WTC11 (cell line): ENCODE results near the gene KBTBD13. TPM values are rescaled to one million over a fixed set of nuclear protein-coding genes. Genes with fewer than 3 reads are reported as not detected.

Source experiments
- ATAC-seq: fragments of 200-7000 bp; cut with Tn5 transposase; 2 replicates; pipeline ENCODE4 v1.10.0; 2021; ENCODE audit warnings: mild to moderate bottlenecking, moderate library complexity
- CTCF ChIA-PET: fragments of 300-600 bp; sonication (Branson Sonifier 250); formaldehyde crosslinking; loops from one replicate; lab custom pipeline; 2021; ENCODE audit warnings: antibody characterized with exemption; lab: Charles Lee
- POLR2A ChIA-PET: fragments of 350-600 bp; sonication (Branson Sonifier 250); formaldehyde crosslinking; loops from one replicate; lab custom pipeline; 2021; ENCODE audit warnings: antibody characterized with exemption; lab: Charles Lee
- DNase-seq: peaks from one replicate; pipeline ENCODE4 v3.0.0; 2021; ENCODE audit warnings: low spot score
- H3K27ac Mint-ChIP-seq: 2 replicates; pipeline ENCODE4 v1.8.0; 2021; ENCODE audit warnings: mixed read lengths
- H3K27me3 Mint-ChIP-seq: 2 replicates; pipeline ENCODE4 v1.8.0; 2021; ENCODE audit warnings: low read depth, mild to moderate bottlenecking, moderate library complexity, mixed read lengths
- H3K36me3 Mint-ChIP-seq: 2 replicates; pipeline ENCODE4 v1.8.0; 2021; ENCODE audit warnings: mixed read lengths
- H3K4me1 Mint-ChIP-seq: 2 replicates; pipeline ENCODE4 v1.8.0; 2022; ENCODE audit warnings: mixed read lengths
- H3K4me3 Mint-ChIP-seq: 2 replicates; pipeline ENCODE4 v1.8.0; 2021; ENCODE audit warnings: mild to moderate bottlenecking, moderate library complexity, mixed read lengths
- H3K9me3 Mint-ChIP-seq: 2 replicates; pipeline ENCODE4 v1.8.0; 2021; ENCODE audit warnings: mixed read lengths
- CREM ChIP-seq: sonication (generic); formaldehyde crosslinking; IDR thresholded peaks from 2 replicates; pipeline ENCODE4 v1.8.1; 2022; ENCODE audit warnings: mild to moderate bottlenecking, missing genetic modification reagents, moderate library complexity
- ESRRA ChIP-seq: sonication (generic); formaldehyde crosslinking; IDR thresholded peaks from 2 replicates; pipeline ENCODE4 v1.8.1; 2022; ENCODE audit warnings: mild to moderate bottlenecking, missing genetic modification reagents, borderline replicate concordance
- ETV6 ChIP-seq: sonication (generic); formaldehyde crosslinking; IDR thresholded peaks from 2 replicates; pipeline ENCODE4 v1.8.1; 2022; ENCODE audit warnings: mild to moderate bottlenecking, missing genetic modification reagents
- GABPB1 ChIP-seq: sonication (generic); formaldehyde crosslinking; IDR thresholded peaks from 2 replicates; pipeline ENCODE4 v1.8.1; 2023; ENCODE audit warnings: mild to moderate bottlenecking, missing genetic modification reagents
- GTF2I ChIP-seq: fragments of 250-450 bp; sonication (Bioruptor Pico); conservative IDR thresholded peaks from 2 replicates; pipeline ENCODE4 v1.4.0; 2021; ENCODE audit warnings: mild to moderate bottlenecking
- JUN ChIP-seq: sonication (generic); formaldehyde crosslinking; IDR thresholded peaks from 2 replicates; pipeline ENCODE4 v1.8.0; 2023; ENCODE audit warnings: mild to moderate bottlenecking, missing genetic modification reagents
- NFE2L1 ChIP-seq: sonication (generic); formaldehyde crosslinking; IDR thresholded peaks from 2 replicates; pipeline ENCODE4 v1.8.1; 2023; ENCODE audit warnings: missing genetic modification reagents
- TEAD1 ChIP-seq: sonication (generic); formaldehyde crosslinking; IDR thresholded peaks from 2 replicates; pipeline ENCODE4 v1.8.0; 2022; ENCODE audit warnings: mild to moderate bottlenecking, missing genetic modification reagents
- ZNF121 ChIP-seq: sonication (generic); formaldehyde crosslinking; IDR thresholded peaks from 2 replicates; pipeline ENCODE4 v1.8.0; 2023; ENCODE audit warnings: missing genetic modification reagents
- ZNF232 ChIP-seq: sonication (generic); formaldehyde crosslinking; IDR thresholded peaks from 2 replicates; pipeline ENCODE4 v1.8.0; 2022; ENCODE audit warnings: mild to moderate bottlenecking, missing genetic modification reagents
- ZNF263 ChIP-seq: sonication (generic); formaldehyde crosslinking; IDR thresholded peaks from 2 replicates; pipeline ENCODE4 v1.8.1; 2022; ENCODE audit warnings: low read depth, mild to moderate bottlenecking, moderate library complexity, missing genetic modification reagents
- total RNA-seq: library from RNA; stranded (reverse); gene quantifications from 3 replicates; pipeline ENCODE4 v1.2.3, GENCODE V29; 2021
- TF ChIP-seq, protein P1 (sequence below): sonication (generic); formaldehyde crosslinking; IDR thresholded peaks from 2 replicates; pipeline ENCODE4 v1.8.0; 2022; ENCODE audit warnings: missing genetic modification reagents
- TF ChIP-seq, protein P2 (sequence below): sonication (generic); formaldehyde crosslinking; IDR thresholded peaks from 2 replicates; pipeline ENCODE4 v1.8.1; 2023; ENCODE audit warnings: mild to moderate bottlenecking, missing genetic modification reagents
- TF ChIP-seq, protein P3 (sequence below): fragments of 250-450 bp; sonication (Bioruptor Pico); IDR thresholded peaks from 2 replicates; pipeline ENCODE4 v1.9.0; 2021; ENCODE audit warnings: mild to moderate bottlenecking, borderline replicate concordance
- TF ChIP-seq, protein P4 (sequence below): fragments of 250-450 bp; sonication (Bioruptor Pico); conservative IDR thresholded peaks from 2 replicates; pipeline ENCODE4 v1.9.0; 2021; ENCODE audit warnings: mild to moderate bottlenecking
- TF ChIP-seq, protein P5 (sequence below): fragments of 200-600 bp; IDR thresholded peaks from 2 replicates; pipeline ENCODE4 v1.8.0; 2022; ENCODE audit warnings: antibody characterized with exemption

KBTBD13 gene
- total RNA-seq, 1 experiment from 2014 or later: not detected

DNA sequence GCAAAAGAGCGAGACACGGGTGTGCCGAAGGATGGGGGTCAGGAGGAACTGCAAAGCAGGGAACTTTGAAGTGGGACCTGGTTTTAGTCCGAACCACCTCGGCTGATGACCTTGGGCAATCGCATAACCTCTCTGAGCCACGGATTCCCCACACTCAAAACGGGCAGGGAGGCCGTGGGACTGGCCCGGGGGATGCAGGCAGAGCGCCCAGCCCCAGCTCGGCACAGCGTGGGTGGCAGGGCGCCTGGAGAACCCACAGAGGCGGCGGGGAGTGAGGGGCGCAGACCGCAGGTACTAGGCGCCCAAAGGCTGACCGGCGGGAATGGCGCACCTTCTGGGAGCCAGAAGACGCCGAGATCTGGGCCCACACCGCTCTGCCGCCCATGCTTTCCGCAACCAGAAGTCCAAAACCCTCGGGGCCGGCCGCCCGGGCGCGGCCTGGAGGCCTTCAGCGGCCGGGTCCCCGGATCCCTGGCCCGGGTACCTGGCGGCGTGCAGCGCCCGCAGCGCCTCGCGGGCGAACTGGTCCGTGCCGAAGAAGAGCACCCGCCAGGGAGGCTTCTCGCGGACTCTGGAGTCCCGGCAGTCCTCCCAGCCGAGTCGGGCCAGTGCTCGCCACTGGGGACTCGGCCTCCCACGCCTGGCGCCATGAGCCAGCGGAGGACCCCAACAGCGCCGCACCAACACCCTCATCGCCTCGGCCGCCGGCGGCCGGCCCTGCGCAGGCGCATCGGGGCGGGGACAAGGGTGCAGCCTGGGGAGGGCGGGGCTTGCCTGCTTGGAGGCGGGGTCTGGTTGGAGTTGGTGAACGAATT, 47.4 kb upstream of the KBTBD13 start, which contains the start of gene MTFMT (continued):
- TF ChIP-seq, protein P1, sequence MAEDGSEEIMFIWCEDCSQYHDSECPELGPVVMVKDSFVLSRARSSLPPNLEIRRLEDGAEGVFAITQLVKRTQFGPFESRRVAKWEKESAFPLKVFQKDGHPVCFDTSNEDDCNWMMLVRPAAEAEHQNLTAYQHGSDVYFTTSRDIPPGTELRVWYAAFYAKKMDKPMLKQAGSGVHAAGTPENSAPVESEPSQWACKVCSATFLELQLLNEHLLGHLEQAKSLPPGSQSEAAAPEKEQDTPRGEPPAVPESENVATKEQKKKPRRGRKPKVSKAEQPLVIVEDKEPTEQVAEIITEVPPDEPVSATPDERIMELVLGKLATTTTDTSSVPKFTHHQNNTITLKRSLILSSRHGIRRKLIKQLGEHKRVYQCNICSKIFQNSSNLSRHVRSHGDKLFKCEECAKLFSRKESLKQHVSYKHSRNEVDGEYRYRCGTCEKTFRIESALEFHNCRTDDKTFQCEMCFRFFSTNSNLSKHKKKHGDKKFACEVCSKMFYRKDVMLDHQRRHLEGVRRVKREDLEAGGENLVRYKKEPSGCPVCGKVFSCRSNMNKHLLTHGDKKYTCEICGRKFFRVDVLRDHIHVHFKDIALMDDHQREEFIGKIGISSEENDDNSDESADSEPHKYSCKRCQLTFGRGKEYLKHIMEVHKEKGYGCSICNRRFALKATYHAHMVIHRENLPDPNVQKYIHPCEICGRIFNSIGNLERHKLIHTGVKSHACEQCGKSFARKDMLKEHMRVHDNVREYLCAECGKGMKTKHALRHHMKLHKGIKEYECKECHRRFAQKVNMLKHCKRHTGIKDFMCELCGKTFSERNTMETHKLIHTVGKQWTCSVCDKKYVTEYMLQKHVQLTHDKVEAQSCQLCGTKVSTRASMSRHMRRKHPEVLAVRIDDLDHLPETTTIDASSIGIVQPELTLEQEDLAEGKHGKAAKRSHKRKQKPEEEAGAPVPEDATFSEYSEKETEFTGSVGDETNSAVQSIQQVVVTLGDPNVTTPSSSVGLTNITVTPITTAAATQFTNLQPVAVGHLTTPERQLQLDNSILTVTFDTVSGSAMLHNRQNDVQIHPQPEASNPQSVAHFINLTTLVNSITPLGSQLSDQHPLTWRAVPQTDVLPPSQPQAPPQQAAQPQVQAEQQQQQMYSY (CRISPR knock-in tag): peak; percentile 20; the same call in 1 of the 2 replicates
- TF ChIP-seq ETV6 (CRISPR knock-in tag) (no peak), ESRRA (CRISPR knock-in tag) (0 out of 2 replicates have a peak, but pooled peaks have one; percentile 11), ZNF263 (CRISPR knock-in tag) (peak; percentile 86; the same call in 1 of the 2 replicates), NFE2L1 (CRISPR knock-in tag) (no peak), TEAD1 (0 out of 2 replicates have a peak, but pooled peaks have one; percentile 26)
- TF ChIP-seq, protein P2, sequence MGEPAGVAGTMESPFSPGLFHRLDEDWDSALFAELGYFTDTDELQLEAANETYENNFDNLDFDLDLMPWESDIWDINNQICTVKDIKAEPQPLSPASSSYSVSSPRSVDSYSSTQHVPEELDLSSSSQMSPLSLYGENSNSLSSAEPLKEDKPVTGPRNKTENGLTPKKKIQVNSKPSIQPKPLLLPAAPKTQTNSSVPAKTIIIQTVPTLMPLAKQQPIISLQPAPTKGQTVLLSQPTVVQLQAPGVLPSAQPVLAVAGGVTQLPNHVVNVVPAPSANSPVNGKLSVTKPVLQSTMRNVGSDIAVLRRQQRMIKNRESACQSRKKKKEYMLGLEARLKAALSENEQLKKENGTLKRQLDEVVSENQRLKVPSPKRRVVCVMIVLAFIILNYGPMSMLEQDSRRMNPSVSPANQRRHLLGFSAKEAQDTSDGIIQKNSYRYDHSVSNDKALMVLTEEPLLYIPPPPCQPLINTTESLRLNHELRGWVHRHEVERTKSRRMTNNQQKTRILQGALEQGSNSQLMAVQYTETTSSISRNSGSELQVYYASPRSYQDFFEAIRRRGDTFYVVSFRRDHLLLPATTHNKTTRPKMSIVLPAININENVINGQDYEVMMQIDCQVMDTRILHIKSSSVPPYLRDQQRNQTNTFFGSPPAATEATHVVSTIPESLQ (CRISPR knock-in tag): no peak
- TF ChIP-seq, protein P3, sequence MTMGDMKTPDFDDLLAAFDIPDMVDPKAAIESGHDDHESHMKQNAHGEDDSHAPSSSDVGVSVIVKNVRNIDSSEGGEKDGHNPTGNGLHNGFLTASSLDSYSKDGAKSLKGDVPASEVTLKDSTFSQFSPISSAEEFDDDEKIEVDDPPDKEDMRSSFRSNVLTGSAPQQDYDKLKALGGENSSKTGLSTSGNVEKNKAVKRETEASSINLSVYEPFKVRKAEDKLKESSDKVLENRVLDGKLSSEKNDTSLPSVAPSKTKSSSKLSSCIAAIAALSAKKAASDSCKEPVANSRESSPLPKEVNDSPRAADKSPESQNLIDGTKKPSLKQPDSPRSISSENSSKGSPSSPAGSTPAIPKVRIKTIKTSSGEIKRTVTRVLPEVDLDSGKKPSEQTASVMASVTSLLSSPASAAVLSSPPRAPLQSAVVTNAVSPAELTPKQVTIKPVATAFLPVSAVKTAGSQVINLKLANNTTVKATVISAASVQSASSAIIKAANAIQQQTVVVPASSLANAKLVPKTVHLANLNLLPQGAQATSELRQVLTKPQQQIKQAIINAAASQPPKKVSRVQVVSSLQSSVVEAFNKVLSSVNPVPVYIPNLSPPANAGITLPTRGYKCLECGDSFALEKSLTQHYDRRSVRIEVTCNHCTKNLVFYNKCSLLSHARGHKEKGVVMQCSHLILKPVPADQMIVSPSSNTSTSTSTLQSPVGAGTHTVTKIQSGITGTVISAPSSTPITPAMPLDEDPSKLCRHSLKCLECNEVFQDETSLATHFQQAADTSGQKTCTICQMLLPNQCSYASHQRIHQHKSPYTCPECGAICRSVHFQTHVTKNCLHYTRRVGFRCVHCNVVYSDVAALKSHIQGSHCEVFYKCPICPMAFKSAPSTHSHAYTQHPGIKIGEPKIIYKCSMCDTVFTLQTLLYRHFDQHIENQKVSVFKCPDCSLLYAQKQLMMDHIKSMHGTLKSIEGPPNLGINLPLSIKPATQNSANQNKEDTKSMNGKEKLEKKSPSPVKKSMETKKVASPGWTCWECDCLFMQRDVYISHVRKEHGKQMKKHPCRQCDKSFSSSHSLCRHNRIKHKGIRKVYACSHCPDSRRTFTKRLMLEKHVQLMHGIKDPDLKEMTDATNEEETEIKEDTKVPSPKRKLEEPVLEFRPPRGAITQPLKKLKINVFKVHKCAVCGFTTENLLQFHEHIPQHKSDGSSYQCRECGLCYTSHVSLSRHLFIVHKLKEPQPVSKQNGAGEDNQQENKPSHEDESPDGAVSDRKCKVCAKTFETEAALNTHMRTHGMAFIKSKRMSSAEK (CRISPR knock-in tag): no peak

DNA sequence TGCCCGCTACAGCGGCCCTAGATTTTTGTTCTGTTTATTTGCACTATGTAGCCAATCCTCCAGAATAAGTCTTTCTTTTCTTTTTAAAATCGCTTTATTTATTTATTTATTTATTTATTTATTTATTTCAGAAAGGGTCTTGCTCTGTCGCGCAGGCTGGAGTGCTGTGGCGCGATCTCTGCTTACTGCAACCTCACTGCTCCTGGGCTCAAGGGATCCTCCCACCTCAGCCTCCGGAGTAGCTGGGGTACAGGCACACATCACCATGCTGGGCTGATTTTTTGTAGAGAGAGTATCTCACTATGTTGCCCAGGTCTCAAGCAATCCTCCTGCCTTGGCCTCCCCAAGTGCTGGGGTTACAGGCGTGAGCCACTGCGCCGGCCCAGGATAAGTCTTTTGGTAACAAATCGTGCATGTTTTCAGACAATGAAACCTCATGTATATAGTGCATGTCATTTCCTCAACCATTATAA, 46.8 kb upstream of the KBTBD13 start:
- POLR2A ChIA-PET: no interaction called here

DNA sequence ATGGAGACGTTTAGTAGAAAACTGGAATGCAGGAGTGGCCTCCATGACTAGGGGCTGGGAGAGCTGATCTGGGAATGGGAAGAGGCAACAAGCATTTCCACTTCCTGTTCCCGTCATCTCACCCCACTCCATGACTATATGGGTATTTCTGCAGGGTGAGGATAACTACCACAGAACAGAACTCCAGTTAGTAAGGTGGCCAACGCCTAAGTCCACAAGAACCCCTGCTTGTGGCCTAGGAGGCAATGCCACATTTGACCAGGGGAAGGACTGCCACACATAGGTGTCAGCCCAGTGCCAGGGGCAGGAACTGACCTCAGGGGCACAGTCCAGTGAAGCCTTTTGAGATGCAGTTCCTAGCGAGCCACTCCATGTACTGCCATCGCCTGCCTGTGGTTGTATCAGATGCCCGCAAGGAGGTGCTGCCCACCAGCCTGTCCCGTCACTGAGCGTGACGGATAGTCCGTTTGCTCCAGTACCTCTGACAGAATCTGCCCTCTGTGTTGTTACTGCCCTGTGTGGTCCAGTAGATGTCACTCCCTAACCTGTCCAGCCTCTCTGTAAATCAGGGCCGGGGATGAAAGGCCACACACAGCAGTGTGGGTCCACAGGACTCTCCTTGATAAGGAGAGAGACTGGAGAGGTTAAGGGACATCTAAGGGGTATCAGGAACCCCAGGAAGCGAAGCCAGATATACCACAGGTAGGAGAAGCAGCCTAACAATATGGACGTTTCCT, 43.6 kb upstream of the KBTBD13 start:
- DNase-seq (peak; percentile 83), ATAC-seq (peak; percentile 86)
- Mint-ChIP-seq H3K9me3 (no peaks in the 10 kb centered on the region), H3K27ac (no peak overlapping the region), H3K4me3 (peak overlapping the region; percentile 14; the same call in 1 of the 2 replicates), H3K27me3 (peaks cover 6% of the 10 kb centered on the region), H3K4me1 (peaks cover 18% of the 10 kb centered on the region), H3K36me3 (no peaks in the 10 kb centered on the region)
- peak; percentile 68; the same call in 1 of the 2 replicates for TF ChIP-seq ETV6 (CRISPR knock-in tag)
- TF ChIP-seq, protein P4, sequence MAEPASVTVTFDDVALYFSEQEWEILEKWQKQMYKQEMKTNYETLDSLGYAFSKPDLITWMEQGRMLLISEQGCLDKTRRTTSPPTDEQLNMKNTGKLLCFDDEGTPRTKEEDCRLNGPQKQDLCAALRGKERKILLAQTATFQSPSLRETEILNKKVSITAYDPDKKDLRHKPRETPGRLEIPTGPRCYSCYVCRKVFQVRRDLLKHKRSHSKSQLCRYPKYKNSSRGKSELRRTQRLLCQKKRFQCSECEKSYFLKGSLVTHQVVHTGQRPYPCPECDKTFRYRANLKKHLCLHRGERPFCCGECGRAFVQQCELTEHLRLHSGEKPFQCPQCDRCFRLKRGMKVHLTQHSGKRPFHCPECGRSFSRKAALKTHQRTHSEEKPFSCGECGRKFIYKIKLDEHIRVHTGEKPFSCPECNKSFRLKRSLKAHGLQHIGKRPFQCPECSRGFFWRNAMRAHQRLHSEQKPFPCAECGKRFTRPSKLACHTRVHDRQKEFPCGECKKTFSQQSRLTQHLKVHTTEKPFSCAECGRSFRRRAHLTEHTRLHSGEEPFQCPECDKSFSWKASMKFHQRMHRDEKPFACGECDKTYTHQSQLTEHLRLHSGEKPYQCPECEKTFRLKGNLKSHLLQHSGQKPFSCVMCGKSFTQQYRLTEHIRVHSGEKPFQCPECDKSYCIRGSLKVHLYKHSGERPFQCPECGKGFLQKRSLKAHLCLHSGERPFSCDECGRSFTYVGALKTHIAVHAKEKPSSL (CRISPR knock-in tag): no peak
- TF ChIP-seq, protein P5, sequence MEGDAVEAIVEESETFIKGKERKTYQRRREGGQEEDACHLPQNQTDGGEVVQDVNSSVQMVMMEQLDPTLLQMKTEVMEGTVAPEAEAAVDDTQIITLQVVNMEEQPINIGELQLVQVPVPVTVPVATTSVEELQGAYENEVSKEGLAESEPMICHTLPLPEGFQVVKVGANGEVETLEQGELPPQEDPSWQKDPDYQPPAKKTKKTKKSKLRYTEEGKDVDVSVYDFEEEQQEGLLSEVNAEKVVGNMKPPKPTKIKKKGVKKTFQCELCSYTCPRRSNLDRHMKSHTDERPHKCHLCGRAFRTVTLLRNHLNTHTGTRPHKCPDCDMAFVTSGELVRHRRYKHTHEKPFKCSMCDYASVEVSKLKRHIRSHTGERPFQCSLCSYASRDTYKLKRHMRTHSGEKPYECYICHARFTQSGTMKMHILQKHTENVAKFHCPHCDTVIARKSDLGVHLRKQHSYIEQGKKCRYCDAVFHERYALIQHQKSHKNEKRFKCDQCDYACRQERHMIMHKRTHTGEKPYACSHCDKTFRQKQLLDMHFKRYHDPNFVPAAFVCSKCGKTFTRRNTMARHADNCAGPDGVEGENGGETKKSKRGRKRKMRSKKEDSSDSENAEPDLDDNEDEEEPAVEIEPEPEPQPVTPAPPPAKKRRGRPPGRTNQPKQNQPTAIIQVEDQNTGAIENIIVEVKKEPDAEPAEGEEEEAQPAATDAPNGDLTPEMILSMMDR: peak; percentile 51
- no peak for TF ChIP-seq CREM (CRISPR knock-in tag)
- no peak for TF ChIP-seq ZNF232 (CRISPR knock-in tag)
- no peak for TF ChIP-seq NFE2L1 (CRISPR knock-in tag)
- TF ChIP-seq GABPB1 (CRISPR knock-in tag): no peak; the same call in 1 of the 2 replicates
- ChIA-PET CTCF (interaction anchor here (0.6 to 4.1 kb wide), 15 partner anchors 10 to 272 kb away, joined by 3 to 68 read pairs (median 5); partner anchors contain the start of gene KBTBD13), POLR2A (no interaction called here)

More for the DNA sequence above, 46.8 kb upstream of the KBTBD13 start:
- Mint-ChIP-seq H3K36me3 (peaks cover 4% of the 10 kb centered on the region), H3K27me3 (peaks cover 6% of the 10 kb centered on the region), H3K27ac (no peak overlapping the region), H3K4me1 (peaks cover 23% of the 10 kb centered on the region), H3K4me3 (peak overlapping the region; percentile 30), H3K9me3 (no peaks in the 10 kb centered on the region)
- TF ChIP-seq GTF2I (CRISPR knock-in tag): 0 out of 2 replicates have a peak, but pooled peaks have one; percentile 37
- no peak for TF ChIP-seq JUN (CRISPR knock-in tag)
- peak; percentile 92 for TF ChIP-seq ZNF121 (CRISPR knock-in tag)
- no peak for ATAC-seq
- CTCF ChIA-PET: interaction anchor here (1.0 kb wide), 1 partner anchor 48 kb away, joined by 3 read pairs; no protein-coding TSS in a partner anchor
- no peak for DNase-seq
